A549 (cell line): ENCODE measurements around the gene EEIG1. TPM values are rescaled to one million over a fixed set of nuclear protein-coding genes. Genes with fewer than 3 reads are reported as not detected.

ENCODE experiments used
- ATAC-seq, 2 experiments: fragments of 200-7000 bp in 1 of 2; fragments of >200 bp in 1 of 2; cut with Nextera tagmentation in 1 of 2; cut with Tn5 transposase in 1 of 2; 3 replicates each; pipeline versions ENCODE4 v1.8.0 to v1.9.1; 2018 to 2020; ENCODE audit warnings: mild to moderate bottlenecking in 1 of 2, moderate library complexity in 1 of 2
- CTCF ChIA-PET: fragments of 300-600 bp; sonication (Branson Sonifier 250); formaldehyde crosslinking; extraction: SDS; loops from one replicate; lab custom pipeline; 2021; ENCODE audit warnings: antibody characterized with exemption, inconsistent platforms; lab: Yijun Ruan, JAX
- POLR2A ChIA-PET: fragments of 350-600 bp; formaldehyde crosslinking; extraction: SDS; loops from one replicate; lab custom pipeline; 2021; ENCODE audit warnings: antibody characterized with exemption, inconsistent platforms; lab: Yijun Ruan, JAX
- DNase-seq, 2 experiments: peaks; one replicate each; pipeline versions ENCODE4 v3.0.0 to v3.0.0-alpha.2; 2011 to 2016; ENCODE audit warnings: low read depth in 1 of 2, low spot score in 1 of 2
- FAIRE-seq: peaks from 2 replicates; lab custom pipeline; 2011; peaks lifted over from hg19 to GRCh38; lab: Jason Lieb, UNC
- H3K27ac ChIP-seq, 2 experiments: fragments of >200 bp; sonication (Bioruptor Twin); formaldehyde crosslinking; 3 replicates each; pipeline ENCODE4 v1.5.1; 2016 to 2017
- H3K4me1 ChIP-seq: fragments of >200 bp; sonication (Bioruptor Twin); formaldehyde crosslinking; 3 replicates; pipeline ENCODE4 v1.6.1; 2016
- H3K4me2 ChIP-seq: fragments of >200 bp; sonication (Bioruptor Twin); formaldehyde crosslinking; 3 replicates; pipeline ENCODE4 v1.6.1; 2016
- H3K4me3 ChIP-seq: fragments of >200 bp; sonication (Bioruptor Twin); formaldehyde crosslinking; 3 replicates; pipeline ENCODE4 v1.5.1; 2016
- H3K9me3 ChIP-seq: fragments of >200 bp; sonication (Bioruptor Twin); formaldehyde crosslinking; 3 replicates; pipeline ENCODE4 v1.6.1; 2016
- ATOH8 ChIP-seq: fragments of 250-450 bp; sonication (Bioruptor Pico); IDR thresholded peaks from 2 replicates; pipeline ENCODE4 v1.5.0; 2020; ENCODE audit warnings: low read depth, mild to moderate bottlenecking, moderate library complexity
- BCL3 ChIP-seq: fragments of >200 bp; sonication (Bioruptor Twin); formaldehyde crosslinking; IDR thresholded peaks from 3 replicates; pipeline ENCODE4 v1.6.1; 2016
- CEBPB ChIP-seq, 2 experiments: fragments of >200 bp in 1 of 2; sonication (Bioruptor Twin) in 1 of 2; formaldehyde crosslinking in 1 of 2; IDR thresholded peaks; 2 replicates each; pipeline ENCODE4 v1.6.1; 2012 to 2016
- CHD2 ChIP-seq: fragments of 150-350 bp; IDR thresholded peaks from 2 replicates; pipeline ENCODE4 v1.6.1; 2014; ENCODE audit warnings: low read length; ENCODE audit not compliant: partially characterized antibody
- EP300 ChIP-seq, 2 experiments: fragments of >200 bp; sonication (Bioruptor Twin); formaldehyde crosslinking; IDR thresholded peaks; 2 replicates in 1 of 2; 3 replicates in 1 of 2; pipeline ENCODE4 v1.6.1; 2016 to 2017
- HOXA7 ChIP-seq: fragments of 250-450 bp; sonication (Bioruptor Pico); IDR thresholded peaks from 2 replicates; pipeline ENCODE4 v1.5.0; 2020; ENCODE audit warnings: mild to moderate bottlenecking, moderate library complexity
- HOXB5 ChIP-seq: fragments of 250-450 bp; sonication (Bioruptor Pico); IDR thresholded peaks from 2 replicates; pipeline ENCODE4 v1.5.0; 2020; ENCODE audit warnings: mild to moderate bottlenecking, moderate library complexity
- JUNB ChIP-seq: fragments of >200 bp; sonication (Bioruptor Twin); formaldehyde crosslinking; IDR thresholded peaks from 2 replicates; pipeline ENCODE4 v1.6.1; 2016
- KDM5A ChIP-seq: fragments of 200-600 bp; sonication (generic); IDR thresholded peaks from 2 replicates; pipeline ENCODE4 v1.6.1; 2016; ENCODE audit warnings: antibody characterized with exemption, mild to moderate bottlenecking
- MAFK ChIP-seq: fragments of 450-650 bp; IDR thresholded peaks from 2 replicates; pipeline ENCODE4 v1.6.1; 2014; ENCODE audit not compliant: partially characterized antibody
- MYC ChIP-seq: IDR thresholded peaks from 2 replicates; pipeline ENCODE4 v1.6.1; 2012; ENCODE audit warnings: mild to moderate bottlenecking, inconsistent platforms, low read length, improper control_type of control experiment, borderline replicate concordance
- NR3C1 ChIP-seq: fragments of >200 bp; sonication (Bioruptor Twin); formaldehyde crosslinking; IDR thresholded peaks from 3 replicates; pipeline ENCODE4 v1.6.1; 2017
- POLR2A ChIP-seq: IDR thresholded peaks from 2 replicates; pipeline ENCODE4 v1.6.1; 2012; ENCODE audit warnings: mild to moderate bottlenecking, low read length
- RARB ChIP-seq: fragments of 250-450 bp; sonication (Bioruptor Pico); IDR thresholded peaks from 2 replicates; pipeline ENCODE4 v1.8.0; 2021; ENCODE audit warnings: mild to moderate bottlenecking, moderate library complexity
- RFX5 ChIP-seq: fragments of 450-650 bp; IDR thresholded peaks from 2 replicates; pipeline ENCODE4 v1.7.1; 2014; ENCODE audit warnings: antibody characterized with exemption, mild to moderate bottlenecking, moderate library complexity
- TFCP2L1 ChIP-seq: fragments of 250-450 bp; sonication (Bioruptor Pico); IDR thresholded peaks from 2 replicates; pipeline ENCODE4 v1.5.0; 2021; ENCODE audit warnings: mild to moderate bottlenecking
- ZC3H11A ChIP-seq: fragments of 450-650 bp; IDR thresholded peaks from 2 replicates; pipeline ENCODE4 v1.6.1; 2014; ENCODE audit warnings: antibody characterized with exemption, mild to moderate bottlenecking
- ZNF302 ChIP-seq: fragments of 250-450 bp; sonication (Bioruptor Pico); IDR thresholded peaks from 2 replicates; pipeline ENCODE4 v1.9.0; 2021; ENCODE audit warnings: inconsistent platforms, mild to moderate bottlenecking, moderate library complexity
- WGBS: methylation state at CpG from one replicate; pipeline ENCODE4 v1.1.6; 2017; ENCODE audit errors: missing lambda C conversion rate; 5-methylcytosine and 5-hydroxymethylcytosine counted together
- polyA plus RNA-seq, 4 experiments: library from polyadenylated mRNA; depleted of rRNA in 3 of 4; stranded (reverse); fragments of >200 nt; fragmentation: RNase III in 1 of 4; extraction: RNeasy Plus Mini Kit Qiagen cat#74134 plus additional on column Dnase treatment in 1 of 4; gene quantifications; 2 replicates in 3 of 4; 3 replicates in 1 of 4; pipeline ENCODE4 v1.2.3, GENCODE V29; 2011 to 2017
- TF ChIP-seq, protein P1 (sequence below): IDR thresholded peaks from 2 replicates; pipeline ENCODE4 v1.6.1; 2012
- TF ChIP-seq, protein P2 (sequence below): fragments of 250-450 bp; sonication (Bioruptor Pico); IDR thresholded peaks from 2 replicates; pipeline ENCODE4 v1.5.0; 2021; ENCODE audit warnings: mild to moderate bottlenecking, moderate library complexity, borderline replicate concordance
- TF ChIP-seq, protein P3 (sequence below): fragments of 200-600 bp; sonication (generic); IDR thresholded peaks from 2 replicates; pipeline ENCODE4 v1.6.1; 2016; ENCODE audit warnings: antibody characterized with exemption, mild to moderate bottlenecking, moderate library complexity

The EEIG1 gene
- polyA plus RNA-seq, 2 of the 4 experiments (the other 2 are of a cell fraction), result 30.3 to 33.0 TPM

- no peaks in the 10 kb centered on the region for H3K9me3 ChIP-seq
- ChIA-PET POLR2A (interaction anchor here (1.1 kb wide), 1 partner anchor 9 kb away, joined by 5 read pairs; no protein-coding TSS in a partner anchor), CTCF (interaction anchor here (0.5 to 35.7 kb wide), 7 partner anchors 17 to 157 kb away, joined by 3 to 827 read pairs (median 5); partner anchors contain the start of gene DPM2)
- ATAC-seq, result no peak
- no peak overlapping the region for H3K4me3 ChIP-seq
- peak overlapping the region; percentile 27; the same call in 2 of the 3 replicates for H3K4me2 ChIP-seq
- no peak for DNase-seq
- H3K27ac ChIP-seq, result peak overlapping the region; percentile 56 to 98; a peak in 5 of 6 replicates
- FAIRE-seq, result no peak
- WGBS, result no CpG with 5 or more reads among the region's 2 CpGs
- peaks cover 59% of the 10 kb centered on the region for H3K4me1 ChIP-seq
- no peak for TF ChIP-seq EP300 (IDR thresholded peaks at IDR 0.05)
- TF ChIP-seq BCL3, result no peak
- TF ChIP-seq TFCP2L1 (CRISPR knock-in tag), result no peak
- TF ChIP-seq MYC, result no peak
- TF ChIP-seq RFX5, result no peak
Measured at GRCh38 chr9:127961155-127961490, 19.7 kb downstream of the EEIG1 start.

GRCh38 chr9:127960410-127961154 lies 20.2 kb downstream of the EEIG1 start:
- DNase-seq, result no peak
- Histone ChIP-seq H3K4me3 (no peak overlapping the region), H3K27ac (peak overlapping the region; percentile 56 to 98), H3K9me3 (no peaks in the 10 kb centered on the region), H3K4me2 (peak overlapping the region; percentile 27; the same call in 2 of the 3 replicates), H3K4me1 (peaks cover 59% of the 10 kb centered on the region)
- ChIA-PET CTCF (interaction anchor here (0.5 to 35.7 kb wide), 7 partner anchors 16 to 164 kb away, joined by 3 to 827 read pairs (median 4); partner anchors contain the start of gene DPM2), POLR2A (interaction anchor here (1.1 kb wide), 1 partner anchor 9 kb away, joined by 5 read pairs; no protein-coding TSS in a partner anchor)
- TF ChIP-seq RARB (CRISPR knock-in tag), result no peak
- TF ChIP-seq, protein P1, sequence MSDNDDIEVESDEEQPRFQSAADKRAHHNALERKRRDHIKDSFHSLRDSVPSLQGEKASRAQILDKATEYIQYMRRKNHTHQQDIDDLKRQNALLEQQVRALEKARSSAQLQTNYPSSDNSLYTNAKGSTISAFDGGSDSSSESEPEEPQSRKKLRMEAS, result no peak
- no peak for TF ChIP-seq JUNB
- TF ChIP-seq ZNF302 (CRISPR knock-in tag), result no peak
- no peak for TF ChIP-seq NR3C1
- TF ChIP-seq MAFK, result no peak
- TF ChIP-seq KDM5A, result no peak
- no peak for TF ChIP-seq ATOH8 (CRISPR knock-in tag)
- TF ChIP-seq CEBPB (IDR thresholded peaks at IDR 0.05), result no peak
- TF ChIP-seq CHD2, result no peak
- TF ChIP-seq, protein P2, sequence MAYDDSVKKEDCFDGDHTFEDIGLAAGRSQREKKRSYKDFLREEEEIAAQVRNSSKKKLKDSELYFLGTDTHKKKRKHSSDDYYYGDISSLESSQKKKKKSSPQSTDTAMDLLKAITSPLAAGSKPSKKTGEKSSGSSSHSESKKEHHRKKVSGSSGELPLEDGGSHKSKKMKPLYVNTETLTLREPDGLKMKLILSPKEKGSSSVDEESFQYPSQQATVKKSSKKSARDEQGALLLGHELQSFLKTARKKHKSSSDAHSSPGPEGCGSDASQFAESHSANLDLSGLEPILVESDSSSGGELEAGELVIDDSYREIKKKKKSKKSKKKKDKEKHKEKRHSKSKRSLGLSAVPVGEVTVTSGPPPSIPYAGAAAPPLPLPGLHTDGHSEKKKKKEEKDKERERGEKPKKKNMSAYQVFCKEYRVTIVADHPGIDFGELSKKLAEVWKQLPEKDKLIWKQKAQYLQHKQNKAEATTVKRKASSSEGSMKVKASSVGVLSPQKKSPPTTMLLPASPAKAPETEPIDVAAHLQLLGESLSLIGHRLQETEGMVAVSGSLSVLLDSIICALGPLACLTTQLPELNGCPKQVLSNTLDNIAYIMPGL (CRISPR knock-in tag), result no peak
- no peak for TF ChIP-seq ZC3H11A
- ATAC-seq, result no peak; a peak in 1 of 6 replicates
- 51% methylated on average over 10 of the region's 11 CpGs for WGBS
- FAIRE-seq, result no peak

DNA sequence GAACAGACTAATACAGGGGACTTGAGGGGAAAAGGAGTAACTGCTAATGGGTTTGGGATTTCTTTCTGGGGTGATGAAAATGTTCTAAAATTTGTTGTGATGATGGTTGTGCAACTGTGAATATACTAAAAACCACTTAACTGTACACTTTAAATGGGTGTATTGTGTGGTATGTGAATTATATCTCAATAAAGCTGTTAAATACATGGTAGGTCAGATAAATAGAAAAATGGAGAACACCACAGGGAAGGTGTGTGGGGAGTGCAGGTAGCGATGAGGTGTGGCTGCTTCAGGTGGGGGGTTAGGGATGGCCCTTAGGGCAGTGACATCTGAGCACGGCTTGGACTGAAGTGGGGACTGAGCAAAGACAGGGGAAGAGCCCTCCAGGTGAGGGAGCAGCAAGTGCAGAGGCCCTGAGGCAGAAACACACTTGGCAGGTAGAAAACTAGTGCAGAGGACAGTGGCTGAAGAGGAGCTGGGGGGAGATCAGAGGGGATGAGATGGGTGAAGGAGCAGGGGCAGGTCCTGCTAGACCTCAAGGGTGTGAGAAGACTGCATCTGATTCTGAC lies 20.9 kb downstream of the EEIG1 start:
- ATAC-seq (no peak), DNase-seq (no peak)
- peak overlapping the region; percentile 56 to 98 for H3K27ac ChIP-seq
- WGBS, result 95% methylated on average over 2 of the region's 2 CpGs
- H3K9me3 ChIP-seq, result no peaks in the 10 kb centered on the region
- CTCF ChIA-PET, result interaction anchor here (0.6 to 35.7 kb wide), 6 partner anchors 15 to 165 kb away, joined by 3 to 827 read pairs (median 4); partner anchors contain the start of gene DPM2
- POLR2A ChIA-PET, result interaction anchor here (1.1 kb wide), 1 partner anchor 8 kb away, joined by 5 read pairs; no protein-coding TSS in a partner anchor
- TF ChIP-seq EP300 (IDR thresholded peaks at IDR 0.05) (no peak), POLR2A (no peak), BCL3 (no peak), HOXA7 (CRISPR knock-in tag) (no peak), HOXB5 (CRISPR knock-in tag) (no peak), TFCP2L1 (CRISPR knock-in tag) (no peak)
- TF ChIP-seq, protein P3, sequence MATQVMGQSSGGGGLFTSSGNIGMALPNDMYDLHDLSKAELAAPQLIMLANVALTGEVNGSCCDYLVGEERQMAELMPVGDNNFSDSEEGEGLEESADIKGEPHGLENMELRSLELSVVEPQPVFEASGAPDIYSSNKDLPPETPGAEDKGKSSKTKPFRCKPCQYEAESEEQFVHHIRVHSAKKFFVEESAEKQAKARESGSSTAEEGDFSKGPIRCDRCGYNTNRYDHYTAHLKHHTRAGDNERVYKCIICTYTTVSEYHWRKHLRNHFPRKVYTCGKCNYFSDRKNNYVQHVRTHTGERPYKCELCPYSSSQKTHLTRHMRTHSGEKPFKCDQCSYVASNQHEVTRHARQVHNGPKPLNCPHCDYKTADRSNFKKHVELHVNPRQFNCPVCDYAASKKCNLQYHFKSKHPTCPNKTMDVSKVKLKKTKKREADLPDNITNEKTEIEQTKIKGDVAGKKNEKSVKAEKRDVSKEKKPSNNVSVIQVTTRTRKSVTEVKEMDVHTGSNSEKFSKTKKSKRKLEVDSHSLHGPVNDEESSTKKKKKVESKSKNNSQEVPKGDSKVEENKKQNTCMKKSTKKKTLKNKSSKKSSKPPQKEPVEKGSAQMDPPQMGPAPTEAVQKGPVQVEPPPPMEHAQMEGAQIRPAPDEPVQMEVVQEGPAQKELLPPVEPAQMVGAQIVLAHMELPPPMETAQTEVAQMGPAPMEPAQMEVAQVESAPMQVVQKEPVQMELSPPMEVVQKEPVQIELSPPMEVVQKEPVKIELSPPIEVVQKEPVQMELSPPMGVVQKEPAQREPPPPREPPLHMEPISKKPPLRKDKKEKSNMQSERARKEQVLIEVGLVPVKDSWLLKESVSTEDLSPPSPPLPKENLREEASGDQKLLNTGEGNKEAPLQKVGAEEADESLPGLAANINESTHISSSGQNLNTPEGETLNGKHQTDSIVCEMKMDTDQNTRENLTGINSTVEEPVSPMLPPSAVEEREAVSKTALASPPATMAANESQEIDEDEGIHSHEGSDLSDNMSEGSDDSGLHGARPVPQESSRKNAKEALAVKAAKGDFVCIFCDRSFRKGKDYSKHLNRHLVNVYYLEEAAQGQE, result no peak
- TF ChIP-seq, all 56 proteins: peak for 0
- H3K4me2 ChIP-seq, result peak overlapping the region; percentile 27; the same call in 2 of the 3 replicates
- no peak overlapping the region for H3K4me3 ChIP-seq
- FAIRE-seq, result no peak
- peaks cover 61% of the 10 kb centered on the region for H3K4me1 ChIP-seq
